ENCODE results near the gene CEBPA.

CEBPA gene

GRCh38 chr19:33286899-33287298, 15.4 kb downstream of the CEBPA start:
- no peak for DNase-seq

GRCh38 chr19:33285441-33285927, 16.9 kb downstream of the CEBPA start:
- DNase-seq: no peak

- no peak for DNase-seq
Observed at GRCh38 chr19:33284756-33285155, 17.6 kb downstream of the CEBPA start.

- no peak for DNase-seq
Observed at GRCh38 chr19:33284146-33284643, 18.1 kb downstream of the CEBPA start.

- no peak for DNase-seq
Observed at GRCh38 chr19:33283589-33283988, 18.7 kb downstream of the CEBPA start.

GRCh38 chr19:33282036-33282671, 20.2 kb downstream of the CEBPA start:
- no peak for DNase-seq

GRCh38 chr19:33281296-33281926, 20.9 kb downstream of the CEBPA start:
- no peak for DNase-seq

GRCh38 chr19:33280351-33280921, 21.9 kb downstream of the CEBPA start:
- no peak for DNase-seq

GRCh38 chr19:33279430-33280350, 22.6 kb downstream of the CEBPA start:
- no peak for DNase-seq

GRCh38 chr19:33278403-33279269, 23.7 kb downstream of the CEBPA start:
- no peak for DNase-seq

- DNase-seq: no peak
Observed at GRCh38 chr19:33278023-33278402, 24.3 kb downstream of the CEBPA start.

- DNase-seq: no peak
Observed at GRCh38 chr19:33277434-33277833, 24.9 kb downstream of the CEBPA start.

GRCh38 chr19:33275933-33276619, 26.3 kb downstream of the CEBPA start:
- DNase-seq: no peak

GRCh38 chr19:33275559-33275932, 26.8 kb downstream of the CEBPA start:
- DNase-seq: no peak

- no peak for DNase-seq
Observed at GRCh38 chr19:33274663-33275558, 27.4 kb downstream of the CEBPA start.

GRCh38 chr19:33273881-33274662, 28.3 kb downstream of the CEBPA start:
- no peak for DNase-seq

GRCh38 chr19:33273065-33273736, 29.1 kb downstream of the CEBPA start:
- no peak for DNase-seq

GRCh38 chr19:33271246-33272021, 30.9 kb downstream of the CEBPA start:
- DNase-seq: no peak

All from NCI-H1105 treated with DMSO at 0.1 percent for 48 hours (cell line).